HEK293 (cell line): ENCODE data around the gene TPPP3.

Experiments used
- CTCF ChIA-PET: fragments of 350-600 bp; formaldehyde crosslinking; extraction: SDS; loops from one replicate; lab custom pipeline; 2021; ENCODE audit warnings: antibody characterized with exemption; lab: Yijun Ruan, JAX
- POLR2A ChIA-PET: fragments of 300-600 bp; formaldehyde crosslinking; extraction: SDS; loops from one replicate; lab custom pipeline; 2020; ENCODE audit warnings: antibody characterized with exemption, inconsistent platforms; lab: Yijun Ruan, JAX
- H3K27ac ChIP-seq: fragments of 200-500 bp; sonication (Bioruptor generic); 2 replicates; pipeline ENCODE4 v1.5.1; 2014; ENCODE audit warnings: low read depth, low read length, control low read depth, inconsistent platforms; ENCODE audit errors: extremely low read depth
- H3K36me3 ChIP-seq, 2 experiments: fragments of 200-500 bp in 1 of 2; sonication (Bioruptor generic) in 1 of 2; 1 replicate in 1 of 2; 2 replicates in 1 of 2; pipeline ENCODE4 v1.5.1; 2014 to 2017; ENCODE audit warnings: inconsistent platforms in 2 of 2, low read length in 2 of 2; ENCODE audit not compliant: control insufficient read depth in 2 of 2, insufficient read depth in 1 of 2
- H3K4me1 ChIP-seq: fragments of 200-500 bp; sonication (Bioruptor generic); 2 replicates; pipeline ENCODE4 v1.5.1; 2014; ENCODE audit warnings: mild to moderate bottlenecking, low read length, inconsistent platforms; ENCODE audit not compliant: control insufficient read depth, insufficient read depth
- H3K4me3 ChIP-seq: 2 replicates; pipeline ENCODE4 v1.5.1; 2011; ENCODE audit warnings: low read depth, mild to moderate bottlenecking, control low read depth, low read length, moderate library complexity
- H3K9me3 ChIP-seq: fragments of 200-500 bp; sonication (Bioruptor generic); 2 replicates; pipeline ENCODE4 v1.5.1; 2014; ENCODE audit warnings: low read depth, low read length, inconsistent platforms; ENCODE audit not compliant: control insufficient read depth, insufficient read depth
- ATF2 ChIP-seq: fragments of 450-650 bp; formaldehyde crosslinking; IDR thresholded peaks from 2 replicates; pipeline ENCODE4 v1.5.1; 2016; ENCODE audit warnings: missing biosample characterization, missing genetic modification characterization, low read depth
- BCL11A ChIP-seq: fragments of 450-650 bp; formaldehyde crosslinking; IDR thresholded peaks from 2 replicates; pipeline ENCODE4 v1.5.1; 2016; ENCODE audit warnings: low read depth, missing biosample characterization, missing genetic modification characterization
- GLIS1 ChIP-seq: fragments of 450-650 bp; formaldehyde crosslinking; IDR thresholded peaks from 2 replicates; pipeline ENCODE4 v1.5.1; 2016; ENCODE audit warnings: missing biosample characterization, missing genetic modification characterization
- MZF1 ChIP-seq: fragments of 450-650 bp; formaldehyde crosslinking; IDR thresholded peaks from 2 replicates; pipeline ENCODE4 v1.5.1; 2017; ENCODE audit warnings: missing biosample characterization, missing genetic modification characterization, borderline replicate concordance
- ZBTB17 ChIP-seq: fragments of 450-650 bp; formaldehyde crosslinking; IDR thresholded peaks from 2 replicates; pipeline ENCODE4 v1.5.1; 2016; ENCODE audit warnings: missing biosample characterization, missing genetic modification characterization
- ZBTB48 ChIP-seq: fragments of 450-650 bp; formaldehyde crosslinking; IDR thresholded peaks from 2 replicates; pipeline ENCODE4 v1.5.1; 2016; ENCODE audit warnings: missing biosample characterization, missing genetic modification characterization
- ZNF335 ChIP-seq: fragments of 450-650 bp; formaldehyde crosslinking; conservative IDR thresholded peaks from 2 replicates; pipeline ENCODE4 v1.5.1; 2016; ENCODE audit warnings: missing biosample characterization, missing genetic modification characterization
- ZNF350 ChIP-seq: fragments of 450-650 bp; formaldehyde crosslinking; IDR thresholded peaks from 2 replicates; pipeline ENCODE4 v1.5.0; 2017; ENCODE audit warnings: missing biosample characterization, mild to moderate bottlenecking, missing genetic modification characterization
- ZNF529 ChIP-seq: fragments of 450-650 bp; formaldehyde crosslinking; IDR thresholded peaks from 2 replicates; pipeline ENCODE4 v1.5.1; 2017; ENCODE audit warnings: missing genetic modification characterization, missing biosample characterization; ENCODE audit not compliant: insufficient replicate concordance
- ZNF561 ChIP-seq: fragments of 450-650 bp; IDR thresholded peaks from 2 replicates; pipeline ENCODE4 v1.5.1; 2018; ENCODE audit warnings: missing biosample characterization, missing genetic modification characterization, borderline replicate concordance
- ZNF580 ChIP-seq: fragments of 450-650 bp; formaldehyde crosslinking; IDR thresholded peaks from 2 replicates; pipeline ENCODE4 v1.5.1; 2016; ENCODE audit warnings: missing biosample characterization, missing genetic modification characterization
- ZNF600 ChIP-seq: fragments of 450-650 bp; formaldehyde crosslinking; IDR thresholded peaks from 2 replicates; pipeline ENCODE4 v1.5.1; 2016; ENCODE audit warnings: missing biosample characterization, missing genetic modification characterization
- ZNF623 ChIP-seq: fragments of 450-650 bp; formaldehyde crosslinking; IDR thresholded peaks from 2 replicates; pipeline ENCODE4 v1.5.1; 2016; ENCODE audit warnings: missing biosample characterization, missing genetic modification characterization
- ZNF645 ChIP-seq: fragments of 450-650 bp; formaldehyde crosslinking; IDR thresholded peaks from 2 replicates; pipeline ENCODE4; 2016; ENCODE audit warnings: missing biosample characterization, missing genetic modification characterization
- ZNF768 ChIP-seq: fragments of 450-650 bp; formaldehyde crosslinking; IDR thresholded peaks from 2 replicates; pipeline ENCODE4 v1.5.1; 2018; ENCODE audit warnings: missing biosample characterization, mild to moderate bottlenecking, missing genetic modification characterization
- ZNF830 ChIP-seq: fragments of 450-650 bp; IDR thresholded peaks from 2 replicates; pipeline ENCODE4 v1.5.0; 2018; ENCODE audit warnings: missing biosample characterization, missing genetic modification characterization, low read depth, mild to moderate bottlenecking, moderate library complexity
- TF ChIP-seq, protein P1 (sequence below): fragments of 450-650 bp; formaldehyde crosslinking; IDR thresholded peaks from 2 replicates; pipeline ENCODE4 v1.5.1; 2016; ENCODE audit warnings: missing biosample characterization, missing genetic modification characterization, borderline replicate concordance
- TF ChIP-seq, protein P2 (sequence below): fragments of 450-650 bp; formaldehyde crosslinking; IDR thresholded peaks from 2 replicates; pipeline ENCODE4 v1.5.1; 2016; ENCODE audit warnings: missing biosample characterization, missing genetic modification characterization
- TF ChIP-seq, protein P3 (sequence below): fragments of 450-650 bp; formaldehyde crosslinking; IDR thresholded peaks from 2 replicates; pipeline ENCODE4 v1.5.1; 2016; ENCODE audit warnings: missing biosample characterization, missing genetic modification characterization

Gene TPPP3

GRCh38 chr16:67419502-67419901, 26.2 kb upstream of the TPPP3 start (continued):
- TF ChIP-seq ZNF580 (tag by site-specific recombination) (0 out of 2 replicates have a peak, but pooled peaks have one; percentile 30), ZNF600 (tag by site-specific recombination) (peak; percentile 58; the same call in 1 of the 2 replicates), ZNF768 (tag by site-specific recombination) (no peak), MZF1 (peak; percentile 81; the same call in 1 of the 2 replicates), ZBTB17 (tag by site-specific recombination) (peak; percentile 61), ATF2 (tag by site-specific recombination) (peak; percentile 89), ZNF830 (tag by site-specific recombination) (no peak), ZBTB48 (tag by site-specific recombination) (0 out of 2 replicates have a peak, but pooled peaks have one; percentile 29), ZNF645 (tag by site-specific recombination) (no peak), ZNF350 (tag by site-specific recombination) (no peak)
- TF ChIP-seq, protein P1, sequence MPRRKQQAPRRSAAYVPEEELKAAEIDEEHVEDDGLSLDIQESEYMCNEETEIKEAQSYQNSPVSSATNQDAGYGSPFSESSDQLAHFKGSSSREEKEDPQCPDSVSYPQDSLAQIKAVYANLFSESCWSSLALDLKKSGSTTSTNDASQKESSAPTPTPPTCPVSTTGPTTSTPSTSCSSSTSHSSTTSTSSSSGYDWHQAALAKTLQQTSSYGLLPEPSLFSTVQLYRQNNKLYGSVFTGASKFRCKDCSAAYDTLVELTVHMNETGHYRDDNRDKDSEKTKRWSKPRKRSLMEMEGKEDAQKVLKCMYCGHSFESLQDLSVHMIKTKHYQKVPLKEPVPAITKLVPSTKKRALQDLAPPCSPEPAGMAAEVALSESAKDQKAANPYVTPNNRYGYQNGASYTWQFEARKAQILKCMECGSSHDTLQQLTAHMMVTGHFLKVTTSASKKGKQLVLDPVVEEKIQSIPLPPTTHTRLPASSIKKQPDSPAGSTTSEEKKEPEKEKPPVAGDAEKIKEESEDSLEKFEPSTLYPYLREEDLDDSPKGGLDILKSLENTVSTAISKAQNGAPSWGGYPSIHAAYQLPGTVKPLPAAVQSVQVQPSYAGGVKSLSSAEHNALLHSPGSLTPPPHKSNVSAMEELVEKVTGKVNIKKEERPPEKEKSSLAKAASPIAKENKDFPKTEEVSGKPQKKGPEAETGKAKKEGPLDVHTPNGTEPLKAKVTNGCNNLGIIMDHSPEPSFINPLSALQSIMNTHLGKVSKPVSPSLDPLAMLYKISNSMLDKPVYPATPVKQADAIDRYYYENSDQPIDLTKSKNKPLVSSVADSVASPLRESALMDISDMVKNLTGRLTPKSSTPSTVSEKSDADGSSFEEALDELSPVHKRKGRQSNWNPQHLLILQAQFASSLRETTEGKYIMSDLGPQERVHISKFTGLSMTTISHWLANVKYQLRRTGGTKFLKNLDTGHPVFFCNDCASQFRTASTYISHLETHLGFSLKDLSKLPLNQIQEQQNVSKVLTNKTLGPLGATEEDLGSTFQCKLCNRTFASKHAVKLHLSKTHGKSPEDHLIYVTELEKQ (tag by site-specific recombination), result no peak
- TF ChIP-seq, protein P2, sequence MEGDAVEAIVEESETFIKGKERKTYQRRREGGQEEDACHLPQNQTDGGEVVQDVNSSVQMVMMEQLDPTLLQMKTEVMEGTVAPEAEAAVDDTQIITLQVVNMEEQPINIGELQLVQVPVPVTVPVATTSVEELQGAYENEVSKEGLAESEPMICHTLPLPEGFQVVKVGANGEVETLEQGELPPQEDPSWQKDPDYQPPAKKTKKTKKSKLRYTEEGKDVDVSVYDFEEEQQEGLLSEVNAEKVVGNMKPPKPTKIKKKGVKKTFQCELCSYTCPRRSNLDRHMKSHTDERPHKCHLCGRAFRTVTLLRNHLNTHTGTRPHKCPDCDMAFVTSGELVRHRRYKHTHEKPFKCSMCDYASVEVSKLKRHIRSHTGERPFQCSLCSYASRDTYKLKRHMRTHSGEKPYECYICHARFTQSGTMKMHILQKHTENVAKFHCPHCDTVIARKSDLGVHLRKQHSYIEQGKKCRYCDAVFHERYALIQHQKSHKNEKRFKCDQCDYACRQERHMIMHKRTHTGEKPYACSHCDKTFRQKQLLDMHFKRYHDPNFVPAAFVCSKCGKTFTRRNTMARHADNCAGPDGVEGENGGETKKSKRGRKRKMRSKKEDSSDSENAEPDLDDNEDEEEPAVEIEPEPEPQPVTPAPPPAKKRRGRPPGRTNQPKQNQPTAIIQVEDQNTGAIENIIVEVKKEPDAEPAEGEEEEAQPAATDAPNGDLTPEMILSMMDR (tag by site-specific recombination), result no peak

DNA sequence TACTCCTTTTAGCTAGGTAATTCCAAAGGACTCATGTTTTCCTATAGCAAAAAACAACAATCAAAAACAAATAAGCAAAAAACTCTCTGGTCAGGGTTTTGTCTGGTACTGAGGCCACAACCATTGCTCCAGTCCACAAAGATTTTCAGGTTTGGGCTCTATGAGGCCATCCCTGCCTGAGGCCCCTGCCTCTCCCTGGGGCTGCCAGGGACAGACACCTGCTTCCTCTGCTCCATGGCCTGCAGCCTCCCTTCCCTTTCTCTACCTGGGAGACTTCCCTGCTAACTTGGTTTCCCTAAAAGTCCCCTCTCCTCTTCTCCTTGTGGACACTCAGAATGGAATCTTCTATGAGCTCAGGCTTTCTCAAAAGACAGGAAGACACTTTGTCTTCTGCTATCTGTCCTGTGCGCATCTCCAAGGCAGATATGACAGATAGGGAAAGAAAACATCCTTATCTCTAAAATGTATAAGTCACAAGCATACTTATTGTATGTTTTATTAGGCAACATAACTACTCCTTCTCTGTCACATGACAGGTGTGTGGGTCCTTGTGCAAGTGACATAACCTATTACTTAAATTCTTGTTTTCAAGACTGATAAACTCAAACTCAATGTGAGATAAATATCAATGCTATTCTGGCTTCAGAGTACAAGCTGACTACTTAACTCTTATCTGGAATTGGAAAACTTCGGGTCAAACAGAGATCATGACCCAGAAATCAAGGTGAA, 24.2 kb upstream of the TPPP3 start:
- no peak overlapping the region for H3K27ac ChIP-seq
- H3K36me3 ChIP-seq, result no peaks in the 10 kb centered on the region
- H3K4me3 ChIP-seq, result no peak overlapping the region
- H3K4me1 ChIP-seq, result peaks cover 3% of the 10 kb centered on the region; the same call in 1 of the 2 replicates
- TF ChIP-seq ZNF335 (tag by site-specific recombination), result peak; percentile 42
- TF ChIP-seq, protein P3, sequence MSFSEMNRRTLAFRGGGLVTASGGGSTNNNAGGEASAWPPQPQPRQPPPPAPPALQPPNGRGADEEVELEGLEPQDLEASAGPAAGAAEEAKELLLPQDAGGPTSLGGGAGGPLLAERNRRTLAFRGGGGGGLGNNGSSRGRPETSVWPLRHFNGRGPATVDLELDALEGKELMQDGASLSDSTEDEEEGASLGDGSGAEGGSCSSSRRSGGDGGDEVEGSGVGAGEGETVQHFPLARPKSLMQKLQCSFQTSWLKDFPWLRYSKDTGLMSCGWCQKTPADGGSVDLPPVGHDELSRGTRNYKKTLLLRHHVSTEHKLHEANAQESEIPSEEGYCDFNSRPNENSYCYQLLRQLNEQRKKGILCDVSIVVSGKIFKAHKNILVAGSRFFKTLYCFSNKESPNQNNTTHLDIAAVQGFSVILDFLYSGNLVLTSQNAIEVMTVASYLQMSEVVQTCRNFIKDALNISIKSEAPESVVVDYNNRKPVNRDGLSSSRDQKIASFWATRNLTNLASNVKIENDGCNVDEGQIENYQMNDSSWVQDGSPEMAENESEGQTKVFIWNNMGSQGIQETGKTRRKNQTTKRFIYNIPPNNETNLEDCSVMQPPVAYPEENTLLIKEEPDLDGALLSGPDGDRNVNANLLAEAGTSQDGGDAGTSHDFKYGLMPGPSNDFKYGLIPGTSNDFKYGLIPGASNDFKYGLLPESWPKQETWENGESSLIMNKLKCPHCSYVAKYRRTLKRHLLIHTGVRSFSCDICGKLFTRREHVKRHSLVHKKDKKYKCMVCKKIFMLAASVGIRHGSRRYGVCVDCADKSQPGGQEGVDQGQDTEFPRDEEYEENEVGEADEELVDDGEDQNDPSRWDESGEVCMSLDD, result no peak
- no peak for TF ChIP-seq ZNF529 (tag by site-specific recombination)
- no peak for TF ChIP-seq ZNF623 (tag by site-specific recombination)
- TF ChIP-seq BCL11A (tag by site-specific recombination), result no peak
- TF ChIP-seq ZNF561 (tag by site-specific recombination), result no peak
- TF ChIP-seq GLIS1 (tag by site-specific recombination), result no peak
- ChIA-PET CTCF (interaction anchor here (0.5 to 2.0 kb wide), 20 partner anchors 8 to 682 kb away, joined by 3 to 21 read pairs (median 3); partner anchors contain the start of gene HSD11B2), POLR2A (interaction anchor here (1.1 kb wide), 1 partner anchor 32 kb away, joined by 3 read pairs; no protein-coding TSS in a partner anchor)
- H3K9me3 ChIP-seq, result no peaks in the 10 kb centered on the region
